Cardiac muscle cell (in vitro differentiated cells and primary cell): Measurements from ENCODE around the gene CDC14C. TPM values are rescaled to one million over a fixed set of nuclear protein-coding genes. Genes with fewer than 3 reads are reported as not detected.

Experiments
- DNase-seq, 2 donors: peaks; one replicate each; pipeline versions ENCODE4 v3.0.0 to v3.0.0-alpha.2; 2010 to 2017; ENCODE audit warnings: low read depth in 1 of 2, low spot score in 1 of 2
- H3K27ac ChIP-seq: fragments of 200-600 bp; sonication (generic); 2 replicates; pipeline ENCODE4 v1.5.1; 2016
- H3K27me3 ChIP-seq: fragments of 200-600 bp; sonication (generic); 2 replicates; pipeline ENCODE4 v1.6.0; 2016; ENCODE audit warnings: control low read depth
- H3K36me3 ChIP-seq: fragments of 200-600 bp; sonication (generic); 2 replicates; pipeline ENCODE4 v1.5.1; 2016; ENCODE audit warnings: control low read depth
- H3K4me1 ChIP-seq: fragments of 200-600 bp; sonication (generic); 2 replicates; pipeline ENCODE4 v1.8.1; 2017; ENCODE audit warnings: low read depth, mild to moderate bottlenecking, mixed run types
- H3K4me3 ChIP-seq: fragments of 200-600 bp; sonication (generic); 2 replicates; pipeline ENCODE4 v1.5.1; 2016; ENCODE audit warnings: mild to moderate bottlenecking
- H3K9me3 ChIP-seq: fragments of 200-600 bp; sonication (generic); 2 replicates; pipeline ENCODE4 v1.5.1; 2017; ENCODE audit warnings: low read depth, mild to moderate bottlenecking, control low read depth
- polyA plus RNA-seq: library from polyadenylated mRNA; unstranded; fragments of >200 nt; fragmentation: Nextera tagmentation; extraction: Ambion mirVana; gene quantifications from 2 replicates; pipeline ENCODE4 v1.2.1, GENCODE V29; 2016
- total RNA-seq: library from RNA; depleted of rRNA; stranded (reverse); fragments of >200 nt; gene quantifications from 2 replicates; pipeline ENCODE4 v1.2.3, GENCODE V29; 2016
- TF ChIP-seq, protein P1 (sequence below): IDR thresholded peaks from 2 replicates; pipeline ENCODE4 v1.5.1; 2012; ENCODE audit warnings: low read depth, mild to moderate bottlenecking, low read length

Gene CDC14C
- total and polyA plus RNA-seq, 2 experiments from 2014 or later: 0.06 TPM; not detected in 1

DNA sequence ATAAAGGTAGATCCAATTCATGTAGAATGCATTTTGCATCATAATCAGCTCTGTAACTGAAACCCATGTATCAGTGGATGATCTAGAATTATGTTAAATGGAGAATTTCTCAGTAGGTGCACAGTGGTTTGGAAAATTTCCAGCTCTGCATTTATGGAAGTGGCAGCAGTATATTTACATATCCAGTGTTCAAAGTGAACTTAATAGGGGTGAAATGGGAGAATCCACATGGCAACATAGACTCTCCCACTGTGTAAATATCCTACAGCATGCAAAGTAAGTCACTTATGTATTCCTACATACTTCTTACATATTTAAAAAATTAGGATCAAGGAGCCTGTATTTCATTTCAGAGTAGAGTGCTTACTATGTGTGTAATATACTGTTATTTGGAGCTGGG, 35.3 kb downstream of the CDC14C start:
- H3K36me3 ChIP-seq: no peaks in the 10 kb centered on the region
- H3K4me3 ChIP-seq: no peak overlapping the region
- no peak overlapping the region for H3K27ac ChIP-seq
- H3K4me1 ChIP-seq: peaks cover 12% of the 10 kb centered on the region
- DNase-seq: no peak
- H3K9me3 ChIP-seq: no peaks in the 10 kb centered on the region
- no peaks in the 10 kb centered on the region for H3K27me3 ChIP-seq
- TF ChIP-seq, protein P1, sequence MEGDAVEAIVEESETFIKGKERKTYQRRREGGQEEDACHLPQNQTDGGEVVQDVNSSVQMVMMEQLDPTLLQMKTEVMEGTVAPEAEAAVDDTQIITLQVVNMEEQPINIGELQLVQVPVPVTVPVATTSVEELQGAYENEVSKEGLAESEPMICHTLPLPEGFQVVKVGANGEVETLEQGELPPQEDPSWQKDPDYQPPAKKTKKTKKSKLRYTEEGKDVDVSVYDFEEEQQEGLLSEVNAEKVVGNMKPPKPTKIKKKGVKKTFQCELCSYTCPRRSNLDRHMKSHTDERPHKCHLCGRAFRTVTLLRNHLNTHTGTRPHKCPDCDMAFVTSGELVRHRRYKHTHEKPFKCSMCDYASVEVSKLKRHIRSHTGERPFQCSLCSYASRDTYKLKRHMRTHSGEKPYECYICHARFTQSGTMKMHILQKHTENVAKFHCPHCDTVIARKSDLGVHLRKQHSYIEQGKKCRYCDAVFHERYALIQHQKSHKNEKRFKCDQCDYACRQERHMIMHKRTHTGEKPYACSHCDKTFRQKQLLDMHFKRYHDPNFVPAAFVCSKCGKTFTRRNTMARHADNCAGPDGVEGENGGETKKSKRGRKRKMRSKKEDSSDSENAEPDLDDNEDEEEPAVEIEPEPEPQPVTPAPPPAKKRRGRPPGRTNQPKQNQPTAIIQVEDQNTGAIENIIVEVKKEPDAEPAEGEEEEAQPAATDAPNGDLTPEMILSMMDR: no peak

DNA sequence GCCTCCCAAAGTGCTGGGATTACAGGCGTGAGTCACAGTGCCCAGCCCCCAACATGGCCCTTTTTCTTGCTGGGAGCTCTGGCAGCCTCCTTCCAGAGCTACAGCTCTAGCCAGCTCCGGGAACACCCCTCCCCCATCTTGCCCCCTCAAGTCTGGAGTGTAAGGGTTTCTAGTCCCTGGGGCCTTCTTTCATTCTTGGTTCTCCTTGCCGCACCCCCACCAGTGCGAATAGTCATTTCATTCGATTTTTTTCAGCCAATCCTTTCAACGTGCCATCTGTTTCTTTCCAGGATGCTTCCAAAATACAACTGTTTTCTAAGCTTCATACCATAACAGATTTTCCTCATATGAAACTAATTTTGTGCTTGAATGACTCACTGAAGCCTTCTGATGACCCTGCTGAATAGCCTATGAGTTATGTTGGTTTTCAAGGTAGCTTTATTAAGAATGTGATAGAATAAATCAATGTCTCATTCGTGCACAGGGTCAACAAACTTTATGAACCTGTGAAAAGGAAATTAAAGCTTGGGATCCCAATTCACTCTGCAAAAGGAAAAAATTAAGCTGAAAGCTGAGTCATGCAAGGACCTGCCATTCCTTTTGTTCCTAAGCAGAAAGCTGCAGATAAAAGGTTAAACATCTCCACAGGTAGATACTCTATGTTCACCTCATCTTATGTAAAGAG, 38.6 kb downstream of the CDC14C start:
- Histone ChIP-seq H3K27me3 (no peaks in the 10 kb centered on the region), H3K4me3 (no peak overlapping the region), H3K27ac (no peak overlapping the region), H3K36me3 (no peaks in the 10 kb centered on the region), H3K9me3 (no peaks in the 10 kb centered on the region), H3K4me1 (peaks cover 12% of the 10 kb centered on the region)
- TF ChIP-seq, protein P1: no peak
- DNase-seq: peak in 1 of 2 donors; percentile 53

DNA sequence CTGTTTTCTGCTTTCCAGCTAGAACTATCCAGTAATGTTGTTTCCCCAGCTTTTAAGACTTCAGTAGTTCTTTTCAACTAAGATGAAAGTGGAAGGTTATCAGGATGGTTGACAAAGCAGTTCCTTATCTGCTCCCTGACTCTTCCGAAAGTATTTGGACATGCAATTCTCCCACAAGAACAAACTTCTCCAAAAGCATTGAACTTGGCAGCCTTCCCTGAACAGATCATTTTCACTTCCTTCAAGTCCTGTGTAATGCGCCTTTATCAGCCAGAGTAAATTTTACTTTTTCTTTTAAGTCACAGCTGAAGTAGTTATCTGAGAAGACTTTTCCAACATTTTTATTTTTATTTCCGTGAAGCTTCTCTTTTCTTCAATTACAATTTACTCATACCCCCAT, 39.7 kb downstream of the CDC14C start:
- H3K27me3 ChIP-seq: no peaks in the 10 kb centered on the region
- no peak overlapping the region for H3K27ac ChIP-seq
- peaks cover 12% of the 10 kb centered on the region for H3K4me1 ChIP-seq
- H3K9me3 ChIP-seq: no peaks in the 10 kb centered on the region
- DNase-seq: peak; percentile 8 to 68
- TF ChIP-seq, protein P1: no peak
- H3K4me3 ChIP-seq: no peak overlapping the region
- H3K36me3 ChIP-seq: no peaks in the 10 kb centered on the region

DNA sequence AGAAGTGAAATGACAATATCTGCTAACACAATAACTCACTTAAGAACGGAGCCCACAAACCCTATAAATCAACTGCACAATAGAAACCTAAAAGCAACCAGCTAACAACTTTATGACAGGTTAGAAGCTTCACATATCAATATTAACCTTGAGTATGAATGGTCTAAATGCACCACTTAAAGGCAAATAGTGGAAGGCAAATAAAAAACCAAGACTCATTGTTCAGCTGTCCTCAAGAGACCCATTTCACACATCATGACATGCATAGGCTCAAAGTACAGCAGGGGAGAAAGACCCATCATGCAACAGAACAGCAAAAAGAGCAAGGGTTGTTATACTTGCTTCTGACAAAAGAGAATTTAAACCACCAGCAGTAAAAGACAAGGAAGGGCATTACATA, 46.8 kb downstream of the CDC14C start:
- no peak overlapping the region for H3K27ac ChIP-seq
- no peaks in the 10 kb centered on the region for H3K36me3 ChIP-seq
- H3K27me3 ChIP-seq: no peaks in the 10 kb centered on the region
- no peak overlapping the region for H3K4me3 ChIP-seq
- DNase-seq: no peak
- H3K9me3 ChIP-seq: no peaks in the 10 kb centered on the region
- H3K4me1 ChIP-seq: no peaks in the 10 kb centered on the region
- TF ChIP-seq, protein P1: no peak

DNA sequence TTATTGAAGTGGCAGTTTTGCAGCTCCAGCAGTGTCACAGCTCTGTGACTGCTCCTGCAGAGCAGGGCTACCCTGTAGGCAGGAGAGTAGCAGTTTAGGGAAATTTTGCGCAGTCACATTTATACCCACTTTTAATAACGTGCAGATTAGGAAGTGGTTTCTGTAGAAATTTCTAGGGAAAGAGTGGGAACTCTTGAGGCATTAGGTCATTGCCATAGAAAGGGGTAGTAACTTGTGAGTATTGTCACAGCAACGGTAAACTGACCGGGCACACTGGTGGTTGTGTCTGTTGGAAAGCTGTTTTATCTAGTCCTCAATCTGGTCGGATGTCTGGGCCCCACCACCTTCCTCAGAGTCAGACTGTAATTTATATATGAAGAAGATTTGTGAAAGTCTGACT, 51.9 kb downstream of the CDC14C start:
- no peaks in the 10 kb centered on the region for H3K9me3 ChIP-seq
- no peaks in the 10 kb centered on the region for H3K36me3 ChIP-seq
- no peak overlapping the region for H3K4me3 ChIP-seq
- H3K4me1 ChIP-seq: no peaks in the 10 kb centered on the region
- TF ChIP-seq, protein P1: no peak
- no peak for DNase-seq
- H3K27ac ChIP-seq: no peak overlapping the region
- H3K27me3 ChIP-seq: no peaks in the 10 kb centered on the region
